Neural progenitor cell (in vitro differentiated cells): Measurements from ENCODE around the gene CAPRIN1. TPM values are rescaled to one million over a fixed set of nuclear protein-coding genes. Genes with fewer than 3 reads are reported as not detected.

ENCODE experiments used
- DNase-seq: peaks from one replicate; pipeline ENCODE4 v3.0.0-alpha.2; 2016; ENCODE audit warnings: low spot score
- H2AFZ ChIP-seq: fragments of 200-600 bp; sonication (generic); replicated peaks from 2 replicates; pipeline ENCODE4 v1.6.1; 2016; ENCODE audit warnings: antibody characterized with exemption
- H3F3A ChIP-seq: fragments of 200-600 bp; sonication (generic); 2 replicates; pipeline ENCODE4 v1.6.1; 2016; ENCODE audit warnings: antibody characterized with exemption, low read depth
- H3K27ac ChIP-seq: fragments of 200-600 bp; sonication (generic); 2 replicates; pipeline ENCODE4 v1.5.1; 2016; ENCODE audit warnings: mild to moderate bottlenecking
- H3K27me3 ChIP-seq: fragments of 200-600 bp; sonication (generic); 2 replicates; pipeline ENCODE4 v1.6.1; 2016; ENCODE audit warnings: mild to moderate bottlenecking, moderate library complexity
- H3K36me3 ChIP-seq: fragments of 200-600 bp; sonication (generic); 2 replicates; pipeline ENCODE4 v1.5.1; 2016
- H3K4me1 ChIP-seq: fragments of 200-600 bp; sonication (generic); 2 replicates; pipeline ENCODE4 v1.6.1; 2016; ENCODE audit warnings: mixed run types
- H3K4me2 ChIP-seq: fragments of 200-600 bp; sonication (generic); 2 replicates; pipeline ENCODE4 v1.6.1; 2016
- H3K4me3 ChIP-seq: fragments of 200-600 bp; sonication (generic); 2 replicates; pipeline ENCODE4 v1.5.1; 2016
- H3K79me2 ChIP-seq: fragments of 200-600 bp; sonication (generic); 2 replicates; pipeline ENCODE4 v1.6.1; 2016; ENCODE audit warnings: low read depth
- H3K9ac ChIP-seq: fragments of 200-600 bp; sonication (generic); 2 replicates; pipeline ENCODE4 v1.6.1; 2016
- H3K9me3 ChIP-seq: fragments of 200-600 bp; sonication (generic); 2 replicates; pipeline ENCODE4 v1.5.1; 2016; ENCODE audit warnings: low read depth
- H4K20me1 ChIP-seq: fragments of 200-600 bp; sonication (generic); 2 replicates; pipeline ENCODE4 v1.6.1; 2016; ENCODE audit warnings: low read depth
- H3K27ac Mint-ChIP-seq: 3 replicates; pipeline ENCODE4 v1.8.0; 2021; ENCODE audit warnings: mixed read lengths
- H3K27me3 Mint-ChIP-seq: 2 replicates; pipeline ENCODE4 v1.8.0; 2022; ENCODE audit warnings: low read depth, mild to moderate bottlenecking, inconsistent platforms, moderate library complexity, mixed read lengths; ENCODE audit not compliant: insufficient read depth
- H3K36me3 Mint-ChIP-seq: 3 replicates; pipeline ENCODE4 v1.8.0; 2021; ENCODE audit warnings: mixed read lengths
- H3K4me1 Mint-ChIP-seq: 3 replicates; pipeline ENCODE4 v1.8.0; 2021; ENCODE audit warnings: mixed read lengths
- H3K4me3 Mint-ChIP-seq: 3 replicates; pipeline ENCODE4 v1.8.0; 2021; ENCODE audit warnings: mild to moderate bottlenecking, moderate library complexity, mixed read lengths
- H3K9me3 Mint-ChIP-seq: 3 replicates; pipeline ENCODE4 v1.8.0; 2020; ENCODE audit warnings: mixed read lengths
- EZH2 ChIP-seq: fragments of 200-600 bp; sonication (generic); IDR thresholded peaks from 2 replicates; pipeline ENCODE4 v1.6.1; 2017; ENCODE audit warnings: antibody characterized with exemption, mild to moderate bottlenecking, moderate library complexity
- EZH2phosphoT487 ChIP-seq: fragments of 200-600 bp; sonication (generic); IDR thresholded peaks from 2 replicates; pipeline ENCODE4 v1.6.1; 2017; ENCODE audit warnings: antibody characterized with exemption
- total RNA-seq: library from RNA; depleted of rRNA; stranded (reverse); fragments of >200 nt; gene quantifications from 2 replicates; pipeline ENCODE4 v1.2.3, GENCODE V29; 2015; ENCODE audit warnings: low replicate concordance
- TF ChIP-seq, protein P1 (sequence below): fragments of 200-600 bp; sonication (generic); IDR thresholded peaks from 2 replicates; pipeline ENCODE4 v1.5.1; 2017; ENCODE audit warnings: antibody characterized with exemption, mild to moderate bottlenecking

Gene CAPRIN1
- total RNA-seq, 1 donor from 2014 or later = 498 TPM

- no peak overlapping the region for H3K4me3 ChIP-seq
- H3K9me3 Mint-ChIP-seq = no peaks in the 10 kb centered on the region
- no peak overlapping the region for H3K27ac ChIP-seq
- no peaks in the 10 kb centered on the region for H3K4me1 ChIP-seq
- H3K36me3 Mint-ChIP-seq = peaks cover 41% of the 10 kb centered on the region
- no peak for DNase-seq
- no peaks in the 10 kb centered on the region for H3K79me2 ChIP-seq
- no peaks in the 10 kb centered on the region for H3K27me3 Mint-ChIP-seq
- H3K4me2 ChIP-seq = no peak overlapping the region
- no peaks in the 10 kb centered on the region for H4K20me1 ChIP-seq
- no peaks in the 10 kb centered on the region for H3K27me3 ChIP-seq
- H3K9ac ChIP-seq = no peak overlapping the region
- H3K9me3 ChIP-seq = no peaks in the 10 kb centered on the region
- H3F3A ChIP-seq = no peaks in the 10 kb centered on the region
- H3K4me1 Mint-ChIP-seq = no peaks in the 10 kb centered on the region
- H3K36me3 ChIP-seq = peaks cover 8% of the 10 kb centered on the region
- H3K4me3 Mint-ChIP-seq = no peak overlapping the region
- H3K27ac Mint-ChIP-seq = no peak overlapping the region
- TF ChIP-seq EZH2 (no peak), EZH2phosphoT487 (no peak)
- no peak overlapping the region for H2AFZ ChIP-seq
Observed at GRCh38 chr11:34126959-34127848, 75.7 kb downstream of the CAPRIN1 start.

- H3K4me3 ChIP-seq = no peak overlapping the region
- Mint-ChIP-seq H3K9me3 (no peaks in the 10 kb centered on the region), H3K4me1 (no peaks in the 10 kb centered on the region), H3K27ac (no peak overlapping the region), H3K4me3 (no peak overlapping the region), H3K36me3 (peaks cover 38% of the 10 kb centered on the region), H3K27me3 (no peaks in the 10 kb centered on the region)
- no peak for TF ChIP-seq EZH2
- TF ChIP-seq, protein P1, sequence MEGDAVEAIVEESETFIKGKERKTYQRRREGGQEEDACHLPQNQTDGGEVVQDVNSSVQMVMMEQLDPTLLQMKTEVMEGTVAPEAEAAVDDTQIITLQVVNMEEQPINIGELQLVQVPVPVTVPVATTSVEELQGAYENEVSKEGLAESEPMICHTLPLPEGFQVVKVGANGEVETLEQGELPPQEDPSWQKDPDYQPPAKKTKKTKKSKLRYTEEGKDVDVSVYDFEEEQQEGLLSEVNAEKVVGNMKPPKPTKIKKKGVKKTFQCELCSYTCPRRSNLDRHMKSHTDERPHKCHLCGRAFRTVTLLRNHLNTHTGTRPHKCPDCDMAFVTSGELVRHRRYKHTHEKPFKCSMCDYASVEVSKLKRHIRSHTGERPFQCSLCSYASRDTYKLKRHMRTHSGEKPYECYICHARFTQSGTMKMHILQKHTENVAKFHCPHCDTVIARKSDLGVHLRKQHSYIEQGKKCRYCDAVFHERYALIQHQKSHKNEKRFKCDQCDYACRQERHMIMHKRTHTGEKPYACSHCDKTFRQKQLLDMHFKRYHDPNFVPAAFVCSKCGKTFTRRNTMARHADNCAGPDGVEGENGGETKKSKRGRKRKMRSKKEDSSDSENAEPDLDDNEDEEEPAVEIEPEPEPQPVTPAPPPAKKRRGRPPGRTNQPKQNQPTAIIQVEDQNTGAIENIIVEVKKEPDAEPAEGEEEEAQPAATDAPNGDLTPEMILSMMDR = no peak
- no peak for TF ChIP-seq EZH2phosphoT487
- no peaks in the 10 kb centered on the region for H3K27me3 ChIP-seq
- no peak overlapping the region for H2AFZ ChIP-seq
- no peak for DNase-seq
- H4K20me1 ChIP-seq = no peaks in the 10 kb centered on the region
- no peaks in the 10 kb centered on the region for H3K4me1 ChIP-seq
- H3K9ac ChIP-seq = no peak overlapping the region
- no peaks in the 10 kb centered on the region for H3K79me2 ChIP-seq
- no peak overlapping the region for H3K27ac ChIP-seq
- no peaks in the 10 kb centered on the region for H3K9me3 ChIP-seq
- peaks cover 8% of the 10 kb centered on the region for H3K36me3 ChIP-seq
- no peak overlapping the region for H3K4me2 ChIP-seq
- H3F3A ChIP-seq = no peaks in the 10 kb centered on the region
Observed at GRCh38 chr11:34128824-34129223, 77.3 kb downstream of the CAPRIN1 start.

DNA sequence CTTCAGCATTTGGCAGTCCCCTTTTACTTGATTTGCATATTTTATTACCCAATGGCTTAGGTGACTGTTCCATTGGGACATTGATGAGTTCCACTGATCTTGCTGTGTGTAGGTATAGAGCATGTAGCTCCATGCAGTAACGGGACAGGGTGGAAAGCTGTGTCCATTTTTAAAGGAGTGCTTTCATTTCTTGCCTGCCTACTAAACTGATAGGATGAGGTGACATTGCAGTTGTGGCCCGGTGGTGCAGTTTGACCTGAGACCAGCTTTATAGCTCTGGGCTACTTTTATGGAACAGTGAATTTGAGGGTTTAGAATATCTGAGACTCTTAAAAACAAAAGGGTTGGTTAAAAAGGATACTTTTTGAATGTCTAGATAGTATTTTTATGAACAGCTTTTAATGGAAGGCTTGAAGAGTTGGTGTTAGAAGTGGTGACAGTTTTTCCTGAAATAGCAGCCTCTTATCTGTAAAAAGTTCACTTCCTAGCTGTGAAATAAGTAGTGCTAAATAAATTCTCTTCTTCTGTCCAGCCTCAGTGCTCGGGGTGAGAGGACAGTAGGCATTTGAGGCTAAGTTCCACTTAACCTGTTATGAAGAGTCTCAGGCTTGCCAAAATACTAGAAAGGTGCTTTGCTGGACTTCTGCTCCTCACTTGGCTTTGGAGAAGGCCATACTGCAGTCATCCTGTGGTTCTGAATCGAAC, 80.9 kb downstream of the CAPRIN1 start:
- no peak overlapping the region for H3K9ac ChIP-seq
- peaks cover 8% of the 10 kb centered on the region for H3K36me3 ChIP-seq
- TF ChIP-seq, protein P1 = no peak
- TF ChIP-seq EZH2 (no peak), EZH2phosphoT487 (no peak)
- no peaks in the 10 kb centered on the region for H3F3A ChIP-seq
- no peak overlapping the region for H3K4me3 ChIP-seq
- H3K27me3 ChIP-seq = no peaks in the 10 kb centered on the region
- no peaks in the 10 kb centered on the region for H4K20me1 ChIP-seq
- Mint-ChIP-seq H3K27me3 (no peaks in the 10 kb centered on the region), H3K36me3 (peaks cover 42% of the 10 kb centered on the region), H3K4me3 (no peak overlapping the region), H3K27ac (no peak overlapping the region), H3K9me3 (no peaks in the 10 kb centered on the region), H3K4me1 (no peaks in the 10 kb centered on the region)
- no peak overlapping the region for H2AFZ ChIP-seq
- no peak for DNase-seq
- H3K27ac ChIP-seq = no peak overlapping the region
- H3K4me2 ChIP-seq = no peak overlapping the region
- H3K79me2 ChIP-seq = no peaks in the 10 kb centered on the region
- H3K4me1 ChIP-seq = no peaks in the 10 kb centered on the region
- no peaks in the 10 kb centered on the region for H3K9me3 ChIP-seq
